Peyer's patch (tissue), 4 donors: ENCODE measurements around the gene TRAPPC2.

Experiments
- POLR2A ChIP-seq, 2 donors: fragments of 450-650 bp; IDR thresholded peaks; one replicate each; pipeline ENCODE4 v1.5.1; 2017; ENCODE audit warnings: antibody characterized with exemption in 2 of 2, mild to moderate bottlenecking in 2 of 2, moderate library complexity in 2 of 2
- TF ChIP-seq, protein P1 (sequence below), 6 experiments: fragments of 450-650 bp in 4 of 6; fragments of 200-600 bp in 2 of 6; sonication (generic) in 1 of 6; IDR thresholded peaks; one replicate each; pipeline ENCODE4 v1.5.1; 2017 to 2019; ENCODE audit warnings: antibody characterized with exemption in 6 of 6, mild to moderate bottlenecking in 3 of 6, moderate library complexity in 1 of 6

DNA sequence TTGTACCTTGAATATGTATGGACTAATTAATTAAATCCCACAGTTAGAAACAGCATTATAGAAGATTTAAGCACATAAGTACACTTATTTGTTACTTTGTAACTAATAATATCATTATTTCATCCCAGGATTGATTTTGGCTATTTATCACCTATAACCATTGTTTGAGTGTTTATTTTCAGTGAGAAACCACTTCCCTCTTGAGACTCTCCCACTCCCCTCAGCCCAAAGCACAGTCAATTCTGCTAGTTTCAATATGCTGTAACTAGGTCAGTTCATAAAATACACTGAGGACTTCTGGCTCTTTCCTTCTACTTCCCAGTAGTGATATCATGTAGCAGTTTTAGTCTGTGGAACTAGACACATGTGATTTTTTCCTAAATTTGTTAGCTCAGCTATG is 16.4 kb upstream of the TRAPPC2 start:
- TF ChIP-seq, protein P1, sequence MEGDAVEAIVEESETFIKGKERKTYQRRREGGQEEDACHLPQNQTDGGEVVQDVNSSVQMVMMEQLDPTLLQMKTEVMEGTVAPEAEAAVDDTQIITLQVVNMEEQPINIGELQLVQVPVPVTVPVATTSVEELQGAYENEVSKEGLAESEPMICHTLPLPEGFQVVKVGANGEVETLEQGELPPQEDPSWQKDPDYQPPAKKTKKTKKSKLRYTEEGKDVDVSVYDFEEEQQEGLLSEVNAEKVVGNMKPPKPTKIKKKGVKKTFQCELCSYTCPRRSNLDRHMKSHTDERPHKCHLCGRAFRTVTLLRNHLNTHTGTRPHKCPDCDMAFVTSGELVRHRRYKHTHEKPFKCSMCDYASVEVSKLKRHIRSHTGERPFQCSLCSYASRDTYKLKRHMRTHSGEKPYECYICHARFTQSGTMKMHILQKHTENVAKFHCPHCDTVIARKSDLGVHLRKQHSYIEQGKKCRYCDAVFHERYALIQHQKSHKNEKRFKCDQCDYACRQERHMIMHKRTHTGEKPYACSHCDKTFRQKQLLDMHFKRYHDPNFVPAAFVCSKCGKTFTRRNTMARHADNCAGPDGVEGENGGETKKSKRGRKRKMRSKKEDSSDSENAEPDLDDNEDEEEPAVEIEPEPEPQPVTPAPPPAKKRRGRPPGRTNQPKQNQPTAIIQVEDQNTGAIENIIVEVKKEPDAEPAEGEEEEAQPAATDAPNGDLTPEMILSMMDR (IDR thresholded peaks at IDR 0.05): no peak
- TF ChIP-seq POLR2A (IDR thresholded peaks at IDR 0.05): no peak
